Naive thymus-derived CD4-positive, alpha-beta T cell (primary cell): ENCODE results near the gene PITPNC1. TPM values are rescaled to one million over a fixed set of nuclear protein-coding genes. Genes with fewer than 3 reads are reported as not detected.

Source experiments
- ATAC-seq: fragments of 150-1000 bp; cut with Tn5 transposase; 2 replicates; pipeline ENCODE4 v1.10.0; 2021; ENCODE audit warnings: mild to moderate bottlenecking, moderate library complexity
- CTCF ChIA-PET: fragments of 350-600 bp; sonication (Branson Sonifier 250); formaldehyde crosslinking; loops from one replicate; lab custom pipeline; 2021; ENCODE audit warnings: antibody characterized with exemption; lab: Charles Lee
- POLR2A ChIA-PET: fragments of 350-600 bp; sonication (Branson Sonifier 250); formaldehyde crosslinking; loops from one replicate; lab custom pipeline; 2021; ENCODE audit warnings: antibody characterized with exemption, inconsistent platforms; lab: Charles Lee
- DNase-seq, 9 donors: peaks; one replicate each; pipeline versions ENCODE4 v3.0.0 to v3.0.0-alpha.2; 2020 to 2022; ENCODE audit warnings: mixed read lengths in 1 of 9
- H3K27ac ChIP-seq: one replicate; pipeline ENCODE4 v1.7.0; 2013; ENCODE audit warnings: mild to moderate bottlenecking, low read depth, low read length, moderate library complexity
- H3K27me3 ChIP-seq, 2 donors: one replicate each; pipeline ENCODE4 v1.7.0; 2013; ENCODE audit warnings: low read length in 2 of 2, mild to moderate bottlenecking in 2 of 2, moderate library complexity in 2 of 2; ENCODE audit not compliant: control insufficient read depth in 2 of 2, insufficient read depth in 2 of 2
- H3K36me3 ChIP-seq, 3 experiments: 1 replicate in 2 of 3; 2 replicates in 1 of 3; pipeline ENCODE4 v1.7.0; 2013; ENCODE audit warnings: low read length in 3 of 3, mild to moderate bottlenecking in 3 of 3, moderate library complexity in 1 of 3; ENCODE audit not compliant: insufficient read depth in 3 of 3, control insufficient read depth in 2 of 3
- H3K4me1 ChIP-seq, 2 donors: one replicate each; pipeline ENCODE4 v1.7.0; 2013; ENCODE audit warnings: low read length in 2 of 2, mild to moderate bottlenecking in 2 of 2, moderate library complexity in 1 of 2; ENCODE audit not compliant: control insufficient read depth in 2 of 2, insufficient read depth in 2 of 2
- H3K4me3 ChIP-seq: 2 replicates; pipeline ENCODE4 v1.7.0; 2013; ENCODE audit warnings: mild to moderate bottlenecking, low read length
- H3K9me3 ChIP-seq, 3 experiments: 1 replicate in 2 of 3; 2 replicates in 1 of 3; pipeline ENCODE4 v1.7.0; 2013; ENCODE audit warnings: low read length in 3 of 3; ENCODE audit not compliant: control insufficient read depth in 2 of 3
- H3K27ac Mint-ChIP-seq, 9 donors: one replicate each; pipeline ENCODE4 v1.8.0; 2020 to 2022; ENCODE audit warnings: mixed read lengths in 9 of 9, mild to moderate bottlenecking in 8 of 9, moderate library complexity in 5 of 9, inconsistent platforms in 2 of 9
- H3K27me3 Mint-ChIP-seq, 5 donors: one replicate each; pipeline ENCODE4 v1.8.0; 2021 to 2022; ENCODE audit warnings: mixed read lengths in 5 of 5, mild to moderate bottlenecking in 1 of 5
- H3K36me3 Mint-ChIP-seq, 5 donors: one replicate each; pipeline ENCODE4 v1.8.0; 2020 to 2022; ENCODE audit warnings: mixed read lengths in 5 of 5, mild to moderate bottlenecking in 3 of 5, inconsistent platforms in 1 of 5
- H3K4me1 Mint-ChIP-seq, 7 donors: one replicate each; pipeline ENCODE4 v1.8.0; 2020 to 2022; ENCODE audit warnings: mixed read lengths in 7 of 7, mild to moderate bottlenecking in 3 of 7, inconsistent platforms in 1 of 7
- H3K4me3 Mint-ChIP-seq, 10 donors: one replicate each; pipeline ENCODE4 v1.8.0; 2020 to 2022; ENCODE audit warnings: mild to moderate bottlenecking in 10 of 10, mixed read lengths in 10 of 10, moderate library complexity in 6 of 10, inconsistent platforms in 2 of 10
- H3K9me3 Mint-ChIP-seq, 11 donors: one replicate each; pipeline ENCODE4 v1.8.0; 2020 to 2022; ENCODE audit warnings: mixed read lengths in 11 of 11, mild to moderate bottlenecking in 4 of 11, inconsistent platforms in 1 of 11, moderate library complexity in 1 of 11
- intact Hi-C, 2 donors: fragments of 100-400 bp; cut with micrococcal nuclease; formaldehyde crosslinking; loops; one replicate each; pipeline ENCODE4 v1.15.1; 2023
- polyA plus RNA-seq, 2 donors: library from polyadenylated mRNA; unstranded; fragments of 300-500 nt; fragmentation: Illumina TruSeq; gene quantifications; one replicate each; pipeline ENCODE4 v1.2.3, GENCODE V29; 2021
- total RNA-seq, 6 experiments: library from RNA in 5 of 6; stranded (reverse) in 5 of 6; gene quantifications; 1 replicate in 5 of 6; 2 replicates in 1 of 6; pipeline ENCODE4 v1.2.3 and lab custom pipeline; 2021 to 2026

Gene PITPNC1
- total and polyA plus RNA-seq, 7 experiments from 2014 or later = 53.1 to 148 (median 102) TPM

GRCh38 chr17:67365738-67366192, 11.3 kb upstream of the PITPNC1 start:
- no peaks in the 10 kb centered on the region for H3K27me3 Mint-ChIP-seq
- peak overlapping the region; percentile 82 to 99 (median 96) for H3K27ac Mint-ChIP-seq
- H3K36me3 Mint-ChIP-seq = peaks cover 3 to 13% (median 8%) of the 10 kb centered on the region in 5 donors
- no peaks in the 10 kb centered on the region for H3K9me3 Mint-ChIP-seq
- H3K4me3 Mint-ChIP-seq = peak overlapping the region; percentile 91 to 99 (median 96)
- ChIA-PET CTCF (interaction anchor here (0.5 to 1.7 kb wide), 6 partner anchors 8 to 1101 kb away, joined by 3 to 5 read pairs (median 3); no protein-coding TSS in a partner anchor), POLR2A (interaction anchor here (0.6 to 3.2 kb wide), 9 partner anchors 9 to 352 kb away, joined by 3 to 19 read pairs (median 6); partner anchors contain the start of genes HELZ, NOL11 and PITPNC1)
- Histone ChIP-seq H3K27ac (peak overlapping the region; percentile 89), H3K36me3 (peaks cover 0 to 11% (median 0%) of the 10 kb centered on the region in 3 experiments), H3K27me3 (no peaks in the 10 kb centered on the region), H3K4me3 (peak overlapping the region; percentile 76), H3K4me1 (peaks cover 22 to 27% of the 10 kb centered on the region in 2 donors), H3K9me3 (no peaks in the 10 kb centered on the region)
- peaks cover 36 to 58% (median 53%) of the 10 kb centered on the region in 7 donors for H3K4me1 Mint-ChIP-seq
- intact Hi-C loops = loop anchor here (1.0 to 5.0 kb wide), 7 partner anchors 9 to 460 kb away; partner anchors contain the start of genes HELZ (in 2 of the 2), NOL11 (in 2 of the 2), BPTF (in 1 of the 2) and PITPNC1 (in 1 of the 2)
- ATAC-seq = peak; percentile 23
- DNase-seq = peak in 2 of 9 donors; percentile 24 to 25

GRCh38 chr17:67366193-67367157, 10.6 kb upstream of the PITPNC1 start, which contains the start of gene PSMD12:
PSMD12 (minus strand) TSS chr17:67366577; CDS start chr17:67366519, 58 bp downstream.
- H3K4me3 Mint-ChIP-seq = peak within 1 kb of the TSS; percentile 91 to 99 (median 96)
- peaks cover 32 to 51% (median 47%) of the 10 kb centered on the region in 7 donors for H3K4me1 Mint-ChIP-seq
- H3K9me3 Mint-ChIP-seq = no peaks in the 10 kb centered on the region
- Histone ChIP-seq H3K27me3 (no peaks in the 10 kb centered on the region), H3K9me3 (no peaks in the 10 kb centered on the region), H3K4me1 (peaks cover 22 to 25% of the 10 kb centered on the region in 2 donors), H3K36me3 (peaks cover 0 to 7% (median 0%) of the 10 kb centered on the region in 3 experiments), H3K27ac (peak within 1 kb of the TSS; percentile 89), H3K4me3 (peak within 1 kb of the TSS; percentile 76)
- H3K27me3 Mint-ChIP-seq = no peaks in the 10 kb centered on the region
- CTCF ChIA-PET = interaction anchor here (0.5 to 1.7 kb wide), 5 partner anchors 8 to 1100 kb away, joined by 3 to 5 read pairs (median 3); no protein-coding TSS in a partner anchor
- intact Hi-C loops = loop anchor here (1.0 to 5.0 kb wide), 7 partner anchors 8 to 459 kb away; partner anchors contain the start of genes HELZ (in 2 of the 2), NOL11 (in 2 of the 2), BPTF (in 1 of the 2) and PITPNC1 (in 1 of the 2)
- peak within 1 kb of the TSS; percentile 82 to 99 (median 96) for H3K27ac Mint-ChIP-seq
- POLR2A ChIA-PET = interaction anchor here (0.6 to 3.2 kb wide), 10 partner anchors 9 to 667 kb away, joined by 3 to 19 read pairs (median 6); partner anchors contain the start of genes HELZ, NOL11 and PITPNC1
- peak; percentile 99 for ATAC-seq
- H3K36me3 Mint-ChIP-seq = peaks cover 0 to 13% (median 8%) of the 10 kb centered on the region in 5 donors
- DNase-seq = peak; percentile 86 to 96 (median 93)

GRCh38 chr17:67369676-67370075, 7.4 kb upstream of the PITPNC1 start:
- Histone ChIP-seq H3K9me3 (no peaks in the 10 kb centered on the region), H3K4me3 (no peak overlapping the region), H3K36me3 (peaks cover 0 to 7% (median 0%) of the 10 kb centered on the region in 3 experiments), H3K27ac (no peak overlapping the region), H3K27me3 (no peaks in the 10 kb centered on the region), H3K4me1 (peaks cover 14 to 18% of the 10 kb centered on the region in 2 donors)
- no peaks in the 10 kb centered on the region for H3K9me3 Mint-ChIP-seq
- intact Hi-C loops = loop anchor here (5.0 to 10.0 kb wide), 3 partner anchors 147 to 1165 kb away; no protein-coding TSS in a partner anchor
- ChIA-PET POLR2A (interaction anchor here (1.0 kb wide), 1 partner anchor 1799 kb away, joined by 3 read pairs; no protein-coding TSS in a partner anchor), CTCF (no interaction called here)
- peaks cover 0 to 5% (median 0%) of the 10 kb centered on the region in 5 donors for H3K36me3 Mint-ChIP-seq
- peaks cover 15 to 29% (median 23%) of the 10 kb centered on the region in 7 donors for H3K4me1 Mint-ChIP-seq
- no peak for DNase-seq
- H3K27me3 Mint-ChIP-seq = no peaks in the 10 kb centered on the region
- no peak overlapping the region for H3K4me3 Mint-ChIP-seq
- no peak for ATAC-seq
- H3K27ac Mint-ChIP-seq = peak overlapping the region in 3 of 9 donors; percentile 20 to 79 (median 41)

GRCh38 chr17:67372751-67373150, 4.3 kb upstream of the PITPNC1 start:
- no peak for DNase-seq
- Mint-ChIP-seq H3K27me3 (no peaks in the 10 kb centered on the region), H3K9me3 (no peaks in the 10 kb centered on the region), H3K27ac (no peak overlapping the region), H3K36me3 (no peaks in the 10 kb centered on the region), H3K4me3 (no peak overlapping the region), H3K4me1 (peaks cover 13 to 26% (median 24%) of the 10 kb centered on the region in 7 donors)
- intact Hi-C loops = loop anchor here in 1 of 2 donors (10.0 kb wide), 2 partner anchors 1092 to 1168 kb away; no protein-coding TSS in a partner anchor
- Histone ChIP-seq H3K9me3 (no peaks in the 10 kb centered on the region), H3K36me3 (peaks cover 0 to 4% (median 0%) of the 10 kb centered on the region in 3 experiments), H3K27ac (no peak overlapping the region), H3K4me1 (peaks cover 8 to 21% of the 10 kb centered on the region in 2 donors), H3K4me3 (no peak overlapping the region), H3K27me3 (no peaks in the 10 kb centered on the region)
- ChIA-PET POLR2A (interaction anchor here (0.8 to 2.0 kb wide), 4 partner anchors 102 to 345 kb away, joined by 3 to 8 read pairs (median 4); partner anchors contain the start of gene NOL11), CTCF (interaction anchor here (0.6 to 2.8 kb wide), 8 partner anchors 15 to 320 kb away, joined by 3 to 11 read pairs (median 5); no protein-coding TSS in a partner anchor)
- no peak for ATAC-seq

- intact Hi-C loops = loop anchor here (1.0 to 10.0 kb wide), 11 partner anchors 8 to 1170 kb away; partner anchors contain the start of genes NOL11 (in 2 of the 2), KPNA2 (in 1 of the 2), PRKAR1A (in 1 of the 2) and PSMD12 (in 1 of the 2)
- H3K27me3 Mint-ChIP-seq = no peaks in the 10 kb centered on the region
- Histone ChIP-seq H3K4me1 (peaks cover 13 to 21% of the 10 kb centered on the region in 2 donors), H3K27me3 (no peaks in the 10 kb centered on the region), H3K36me3 (peaks cover 0 to 10% (median 0%) of the 10 kb centered on the region in 3 experiments), H3K4me3 (no peak overlapping the region), H3K27ac (no peak overlapping the region), H3K9me3 (no peaks in the 10 kb centered on the region)
- DNase-seq (peak; percentile 75 to 87 (median 84)), ATAC-seq (peak; percentile 62)
- H3K4me3 Mint-ChIP-seq = peak overlapping the region; percentile 11 to 87 (median 64)
- ChIA-PET CTCF (interaction anchor here (0.6 to 9.6 kb wide), 23 partner anchors 8 to 348 kb away, joined by 3 to 180 read pairs (median 4); partner anchors contain the start of genes NOL11 and PSMD12), POLR2A (interaction anchor here (1.0 to 10.5 kb wide), 7 partner anchors 8 to 326 kb away, joined by 3 to 176 read pairs (median 6); partner anchors contain the start of gene PSMD12)
- peak overlapping the region; percentile 29 to 89 (median 64) for H3K27ac Mint-ChIP-seq
- H3K9me3 Mint-ChIP-seq = no peaks in the 10 kb centered on the region
- peaks cover 19 to 32% (median 29%) of the 10 kb centered on the region in 7 donors for H3K4me1 Mint-ChIP-seq
- peaks cover 0 to 6% (median 0%) of the 10 kb centered on the region in 5 donors for H3K36me3 Mint-ChIP-seq
These were observed 2.6 kb upstream of the PITPNC1 start for GRCh38 chr17:67374329-67375053.
